ENCODE measurements around the gene AREL1.

- TF ChIP-seq CTCF (IDR thresholded peaks at IDR 0.05; ENCODE audit: insufficient read depth, low read depth, low read length): no peak
- TF ChIP-seq EZH2 (IDR thresholded peaks at IDR 0.05; ENCODE audit: insufficient read depth, low read length): no peak
Measured at GRCh38 chr14:74614508-74615495, 98.1 kb downstream of the AREL1 start.

Data from astrocyte (in vitro differentiated cells and primary cell).